ENCODE measurements around the gene RPS25.

DNA sequence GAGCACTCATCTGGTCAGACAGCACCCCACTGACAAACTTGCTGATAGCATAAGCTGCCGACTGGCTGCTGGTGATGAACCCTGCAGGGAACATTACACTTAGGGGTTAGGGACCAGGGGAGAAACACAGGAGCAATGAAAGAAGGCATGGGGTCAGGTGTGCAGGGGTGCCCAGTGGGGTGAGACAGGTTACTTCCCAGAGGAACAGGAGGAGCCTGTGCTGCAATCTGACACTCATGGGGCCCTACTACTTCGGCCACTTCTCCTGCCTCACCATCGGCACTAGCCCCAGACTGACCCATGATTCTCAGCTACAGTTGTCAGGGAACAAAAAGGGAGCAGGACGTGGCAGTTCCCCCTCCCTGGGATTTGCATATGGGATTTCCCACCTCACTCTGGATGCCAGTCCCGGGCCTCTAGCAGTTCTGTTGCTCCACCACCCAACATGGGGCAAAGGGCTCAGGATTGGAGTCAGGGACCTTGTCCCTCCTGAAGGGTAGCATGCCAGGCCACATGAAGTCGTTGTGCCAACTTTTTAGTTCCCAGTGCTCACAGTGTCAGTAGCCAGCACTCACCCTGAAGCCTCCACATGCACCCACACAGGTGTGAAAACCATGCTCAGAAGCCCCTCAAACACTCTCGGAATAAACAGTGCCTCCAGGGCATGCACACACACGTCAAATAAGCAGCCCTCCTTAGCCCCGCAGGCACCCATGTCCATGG lies 10.4 kb upstream of the RPS25 start:
- TF ChIP-seq, protein P1, sequence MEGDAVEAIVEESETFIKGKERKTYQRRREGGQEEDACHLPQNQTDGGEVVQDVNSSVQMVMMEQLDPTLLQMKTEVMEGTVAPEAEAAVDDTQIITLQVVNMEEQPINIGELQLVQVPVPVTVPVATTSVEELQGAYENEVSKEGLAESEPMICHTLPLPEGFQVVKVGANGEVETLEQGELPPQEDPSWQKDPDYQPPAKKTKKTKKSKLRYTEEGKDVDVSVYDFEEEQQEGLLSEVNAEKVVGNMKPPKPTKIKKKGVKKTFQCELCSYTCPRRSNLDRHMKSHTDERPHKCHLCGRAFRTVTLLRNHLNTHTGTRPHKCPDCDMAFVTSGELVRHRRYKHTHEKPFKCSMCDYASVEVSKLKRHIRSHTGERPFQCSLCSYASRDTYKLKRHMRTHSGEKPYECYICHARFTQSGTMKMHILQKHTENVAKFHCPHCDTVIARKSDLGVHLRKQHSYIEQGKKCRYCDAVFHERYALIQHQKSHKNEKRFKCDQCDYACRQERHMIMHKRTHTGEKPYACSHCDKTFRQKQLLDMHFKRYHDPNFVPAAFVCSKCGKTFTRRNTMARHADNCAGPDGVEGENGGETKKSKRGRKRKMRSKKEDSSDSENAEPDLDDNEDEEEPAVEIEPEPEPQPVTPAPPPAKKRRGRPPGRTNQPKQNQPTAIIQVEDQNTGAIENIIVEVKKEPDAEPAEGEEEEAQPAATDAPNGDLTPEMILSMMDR (conservative IDR thresholded peaks at IDR 0.05): no peak
- TF ChIP-seq ZFX (IDR thresholded peaks at IDR 0.05): no peak

Data from C4-2B (cell line).